Measurements from ENCODE around the gene SPCS1.

- TF ChIP-seq JUND (IDR thresholded peaks at IDR 0.05) (no peak), SIN3A (IDR thresholded peaks at IDR 0.05; ENCODE audit: borderline replicate concordance, low read depth, low read length) (no peak), TEAD4 (IDR thresholded peaks at IDR 0.05; ENCODE audit: borderline replicate concordance, insufficient read depth) (no peak), CTCF (IDR thresholded peaks at IDR 0.05) (no peak), MAX (IDR thresholded peaks at IDR 0.05; ENCODE audit: low read depth) (no peak)
Measured at GRCh38 chr3:52712291-52713212, 6.6 kb downstream of the SPCS1 start.
